Stimulated activated naive B cell treated with anti-CD40 and anti-IgM and Interleukin-4, amounts not matched to agents 10 μg/mL and 1 μg/mL and 100 μg/mL, for 72 hours (primary cell): ENCODE data around the gene MAP2K3.
A peak's percentile ranks its signal among the peaks of the same experiment; 100 is the strongest.

Source experiments
- ATAC-seq, 2 donors: fragments of 150-1000 bp; cut with Tn5 transposase; replicated peaks; 2 replicates each; pipeline ENCODE4 v1.10.0; 2021; ENCODE audit warnings: moderate library complexity in 1 of 2
- DNase-seq: peaks from one replicate; pipeline ENCODE4 v3.0.0; 2021
- H3K27ac Mint-ChIP-seq: one replicate; pipeline ENCODE4 v1.8.0; 2022; ENCODE audit warnings: mild to moderate bottlenecking, mixed read lengths
- H3K27me3 Mint-ChIP-seq, 2 donors: one replicate each; pipeline ENCODE4 v1.8.0; 2022; ENCODE audit warnings: mixed read lengths in 2 of 2
- H3K36me3 Mint-ChIP-seq, 2 donors: one replicate each; pipeline ENCODE4 v1.8.0; 2022; ENCODE audit warnings: mixed read lengths in 2 of 2, mild to moderate bottlenecking in 1 of 2
- H3K4me1 Mint-ChIP-seq, 2 donors: one replicate each; pipeline ENCODE4 v1.8.0; 2022; ENCODE audit warnings: mixed read lengths in 2 of 2, mild to moderate bottlenecking in 1 of 2
- H3K4me3 Mint-ChIP-seq, 2 donors: one replicate each; pipeline ENCODE4 v1.8.0; 2022; ENCODE audit warnings: mild to moderate bottlenecking in 2 of 2, mixed read lengths in 2 of 2, moderate library complexity in 1 of 2
- H3K9me3 Mint-ChIP-seq, 2 donors: one replicate each; pipeline ENCODE4 v1.8.0; 2022; ENCODE audit warnings: mixed read lengths in 2 of 2, mild to moderate bottlenecking in 1 of 2

The MAP2K3 gene

GRCh38 chr17:21271454-21272183 is 12.9 kb upstream of the MAP2K3 start:
- H3K4me1 Mint-ChIP-seq, result peaks cover 14 to 41% of the 10 kb centered on the region in 2 donors
- ATAC-seq, result no peak
- H3K4me3 Mint-ChIP-seq, result no peak overlapping the region
- DNase-seq, result no peak
- no peak overlapping the region for H3K27ac Mint-ChIP-seq
- peaks cover 0 to 6% of the 10 kb centered on the region in 2 donors for H3K27me3 Mint-ChIP-seq
- H3K36me3 Mint-ChIP-seq, result no peaks in the 10 kb centered on the region
- no peaks in the 10 kb centered on the region for H3K9me3 Mint-ChIP-seq

- Mint-ChIP-seq H3K9me3 (no peaks in the 10 kb centered on the region), H3K4me1 (peaks cover 13 to 37% of the 10 kb centered on the region in 2 donors), H3K27ac (no peak overlapping the region), H3K36me3 (no peaks in the 10 kb centered on the region), H3K27me3 (peaks cover 0 to 6% of the 10 kb centered on the region in 2 donors), H3K4me3 (no peak overlapping the region)
- ATAC-seq (no peak), DNase-seq (no peak)
These were observed 12.3 kb upstream of the MAP2K3 start for GRCh38 chr17:21272250-21272649.

GRCh38 chr17:21272881-21273792 is 11.4 kb upstream of the MAP2K3 start:
- DNase-seq, result no peak
- H3K4me3 Mint-ChIP-seq, result no peak overlapping the region
- H3K27me3 Mint-ChIP-seq, result peaks cover 0 to 6% of the 10 kb centered on the region in 2 donors
- H3K9me3 Mint-ChIP-seq, result no peaks in the 10 kb centered on the region
- no peaks in the 10 kb centered on the region for H3K36me3 Mint-ChIP-seq
- no peak for ATAC-seq
- H3K27ac Mint-ChIP-seq, result no peak overlapping the region
- peaks cover 12 to 28% of the 10 kb centered on the region in 2 donors for H3K4me1 Mint-ChIP-seq

GRCh38 chr17:21275047-21275578 is 9.4 kb upstream of the MAP2K3 start:
- H3K27me3 Mint-ChIP-seq, result peaks cover 0 to 6% of the 10 kb centered on the region in 2 donors
- peak overlapping the region; percentile 89 to 97 for H3K4me3 Mint-ChIP-seq
- ATAC-seq (peak in 1 of 2 donors; percentile 14), DNase-seq (no peak)
- peaks cover 24 to 37% of the 10 kb centered on the region in 2 donors for H3K4me1 Mint-ChIP-seq
- H3K36me3 Mint-ChIP-seq, result no peaks in the 10 kb centered on the region
- peak overlapping the region; percentile 96 for H3K27ac Mint-ChIP-seq
- no peaks in the 10 kb centered on the region for H3K9me3 Mint-ChIP-seq

- Mint-ChIP-seq H3K9me3 (no peaks in the 10 kb centered on the region), H3K27me3 (peaks cover 0 to 6% of the 10 kb centered on the region in 2 donors), H3K4me1 (peaks cover 28 to 43% of the 10 kb centered on the region in 2 donors), H3K4me3 (peak overlapping the region; percentile 89 to 97), H3K27ac (peak overlapping the region; percentile 96), H3K36me3 (no peaks in the 10 kb centered on the region)
- ATAC-seq (peak; percentile 91 to 93), DNase-seq (peak; percentile 93)
These were observed 8.8 kb upstream of the MAP2K3 start for GRCh38 chr17:21275579-21276263.

- DNase-seq (no peak), ATAC-seq (no peak)
- H3K27me3 Mint-ChIP-seq, result peaks cover 0 to 6% of the 10 kb centered on the region in 2 donors
- peak overlapping the region; percentile 89 to 97 for H3K4me3 Mint-ChIP-seq
- H3K4me1 Mint-ChIP-seq, result peaks cover 30 to 48% of the 10 kb centered on the region in 2 donors
- no peaks in the 10 kb centered on the region for H3K9me3 Mint-ChIP-seq
- H3K36me3 Mint-ChIP-seq, result no peaks in the 10 kb centered on the region
- H3K27ac Mint-ChIP-seq, result peak overlapping the region; percentile 96
These were observed 8.3 kb upstream of the MAP2K3 start for GRCh38 chr17:21276264-21276588.

- no peak for ATAC-seq
- H3K9me3 Mint-ChIP-seq, result no peaks in the 10 kb centered on the region
These were observed 7.2 kb upstream of the MAP2K3 start for GRCh38 chr17:21277332-21277731.

GRCh38 chr17:21278450-21279197 is 5.9 kb upstream of the MAP2K3 start:
- no peak overlapping the region for H3K4me3 Mint-ChIP-seq
- no peak for ATAC-seq
- peaks cover 47 to 70% of the 10 kb centered on the region in 2 donors for H3K4me1 Mint-ChIP-seq
- no peaks in the 10 kb centered on the region for H3K9me3 Mint-ChIP-seq
- H3K27ac Mint-ChIP-seq, result no peak overlapping the region
- DNase-seq, result no peak
- H3K27me3 Mint-ChIP-seq, result peaks cover 0 to 6% of the 10 kb centered on the region in 2 donors
- no peaks in the 10 kb centered on the region for H3K36me3 Mint-ChIP-seq

More at GRCh38 chr17:21277332-21277731, 7.2 kb upstream of the MAP2K3 start:
- peaks cover 0 to 6% of the 10 kb centered on the region in 2 donors for H3K27me3 Mint-ChIP-seq
- no peaks in the 10 kb centered on the region for H3K36me3 Mint-ChIP-seq
- H3K4me1 Mint-ChIP-seq, result peaks cover 40 to 59% of the 10 kb centered on the region in 2 donors
- H3K4me3 Mint-ChIP-seq, result peak overlapping the region in 1 of 2 donors; percentile 20
- DNase-seq, result no peak
- H3K27ac Mint-ChIP-seq, result no peak overlapping the region

- Mint-ChIP-seq H3K4me1 (peaks cover 49 to 73% of the 10 kb centered on the region in 2 donors), H3K27ac (no peak overlapping the region), H3K36me3 (no peaks in the 10 kb centered on the region), H3K9me3 (no peaks in the 10 kb centered on the region), H3K27me3 (peaks cover 0 to 6% of the 10 kb centered on the region in 2 donors), H3K4me3 (no peak overlapping the region)
- ATAC-seq (no peak), DNase-seq (no peak)
These were observed 5.3 kb upstream of the MAP2K3 start for GRCh38 chr17:21279198-21279535.

GRCh38 chr17:21279582-21279981 is 4.9 kb upstream of the MAP2K3 start:
- Mint-ChIP-seq H3K27me3 (peaks cover 0 to 6% of the 10 kb centered on the region in 2 donors), H3K4me3 (no peak overlapping the region), H3K27ac (no peak overlapping the region), H3K9me3 (no peaks in the 10 kb centered on the region), H3K36me3 (no peaks in the 10 kb centered on the region), H3K4me1 (peaks cover 49 to 72% of the 10 kb centered on the region in 2 donors)
- ATAC-seq, result no peak
- DNase-seq, result no peak

GRCh38 chr17:21280081-21280518 is 4.4 kb upstream of the MAP2K3 start:
- Mint-ChIP-seq H3K27me3 (peaks cover 0 to 1% of the 10 kb centered on the region in 2 donors), H3K27ac (no peak overlapping the region), H3K36me3 (no peaks in the 10 kb centered on the region), H3K4me1 (peaks cover 46 to 67% of the 10 kb centered on the region in 2 donors), H3K4me3 (no peak overlapping the region), H3K9me3 (no peaks in the 10 kb centered on the region)
- peak; percentile 53 to 55 for ATAC-seq
- DNase-seq, result peak; percentile 82

GRCh38 chr17:21282231-21282630 is 2.3 kb upstream of the MAP2K3 start:
- Mint-ChIP-seq H3K27me3 (no peaks in the 10 kb centered on the region), H3K9me3 (no peaks in the 10 kb centered on the region), H3K36me3 (peaks cover 7 to 16% of the 10 kb centered on the region in 2 donors), H3K27ac (no peak overlapping the region), H3K4me3 (peak overlapping the region in 1 of 2 donors; percentile 5), H3K4me1 (peaks cover 52 to 68% of the 10 kb centered on the region in 2 donors)
- no peak for ATAC-seq
- DNase-seq, result no peak

GRCh38 chr17:21282850-21283249 is 1.7 kb upstream of the MAP2K3 start:
- no peak overlapping the region for H3K27ac Mint-ChIP-seq
- peaks cover 58 to 74% of the 10 kb centered on the region in 2 donors for H3K4me1 Mint-ChIP-seq
- H3K27me3 Mint-ChIP-seq, result no peaks in the 10 kb centered on the region
- DNase-seq, result no peak
- H3K4me3 Mint-ChIP-seq, result peak overlapping the region; percentile 5 to 36
- ATAC-seq, result no peak
- no peaks in the 10 kb centered on the region for H3K9me3 Mint-ChIP-seq
- H3K36me3 Mint-ChIP-seq, result peaks cover 7 to 16% of the 10 kb centered on the region in 2 donors
